Testis (tissue), 3 donors: ENCODE measurements around the gene LIPG. TPM values are rescaled to one million over a fixed set of nuclear protein-coding genes. Genes with fewer than 3 reads are reported as not detected.
A peak's percentile ranks its signal among the peaks of the same experiment; 100 is the strongest.

Experiments
- DNase-seq: peaks from one replicate; pipeline ENCODE4 v3.0.0-alpha.2; 2019
- H3K27ac ChIP-seq, 2 donors: fragments of 200-600 bp; sonication (generic); one replicate each; pipeline ENCODE4 v1.5.1; 2019
- H3K27me3 ChIP-seq: fragments of 200-600 bp; sonication (generic); one replicate; pipeline ENCODE4 v1.5.1; 2019
- H3K36me3 ChIP-seq: fragments of 200-600 bp; sonication (generic); one replicate; pipeline ENCODE4 v1.5.1; 2017; ENCODE audit warnings: low read depth; ENCODE audit errors: missing control alignments
- H3K4me1 ChIP-seq: fragments of 200-600 bp; sonication (generic); one replicate; pipeline ENCODE4 v1.5.1; 2019
- H3K4me3 ChIP-seq, 2 donors: fragments of 200-600 bp; sonication (generic); one replicate each; pipeline ENCODE4 v1.5.1; 2017 to 2019
- H3K9me3 ChIP-seq: fragments of 200-600 bp; sonication (generic); one replicate; pipeline ENCODE4 v1.5.1; 2017
- POLR2A ChIP-seq: fragments of 450-650 bp; IDR thresholded peaks from one replicate; pipeline ENCODE4 v1.6.1; 2017; ENCODE audit warnings: antibody characterized with exemption, mild to moderate bottlenecking, moderate library complexity
- WGBS, 2 donors: methylation state at CpG; one replicate each; pipeline ENCODE4 v1.1.5; 2018; 5-methylcytosine and 5-hydroxymethylcytosine counted together
- intact Hi-C: fragments of 100-400 bp; cut with DNase I; formaldehyde crosslinking; loops from one replicate; pipeline ENCODE4 v1.15.1; 2023; ENCODE audit warnings: low total_unique reads
- polyA plus RNA-seq: library from polyadenylated mRNA; stranded (reverse); fragments of 350-450 nt; fragmentation: Illumina TruSeq; extraction: RNeasy Lipid Tissue Mini Kit (QIAGEN cat#74804); gene quantifications from one replicate; pipeline ENCODE4 v1.2.3, GENCODE V29; 2014; ENCODE audit warnings: low read depth, low replicate concordance; ENCODE audit not compliant: insufficient read depth
- total RNA-seq, 2 donors: library from RNA; depleted of rRNA; stranded (reverse); fragments of >200 nt; gene quantifications; one replicate each; pipeline ENCODE4 v1.2.3, GENCODE V29; 2016
- TF ChIP-seq, protein P1 (sequence below), 3 experiments: fragments of 450-650 bp in 2 of 3; fragments of 200-600 bp in 1 of 3; sonication (generic) in 1 of 3; IDR thresholded peaks; one replicate each; pipeline ENCODE4 v1.5.1; 2016 to 2019; ENCODE audit warnings: antibody characterized with exemption in 3 of 3, mild to moderate bottlenecking in 2 of 3, moderate library complexity in 1 of 3

Gene LIPG
- total and polyA plus RNA-seq, 3 donors from 2014 or later = 25.4 to 48.0 (median 35.2) TPM

DNA sequence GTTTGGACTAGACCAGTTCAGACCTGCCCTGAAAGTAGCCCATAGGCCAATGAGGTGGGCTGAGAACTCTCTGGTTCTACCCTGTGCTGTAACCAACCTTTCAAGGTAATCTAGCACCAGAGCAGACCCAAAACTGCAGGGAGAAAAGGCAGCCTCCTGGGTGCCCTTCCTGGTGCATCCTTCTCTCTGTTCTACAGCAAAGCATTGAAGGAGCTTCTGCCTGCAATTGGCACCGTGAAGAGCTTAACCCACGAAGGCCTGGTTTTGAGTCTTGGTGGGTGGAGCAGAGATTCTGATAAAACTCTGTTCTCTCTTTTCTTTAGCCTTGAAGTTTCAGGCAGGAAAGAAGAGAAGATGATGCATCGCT is 55.5 kb downstream of the LIPG start:
- 52 to 58% methylated on average over 3 of the region's 3 CpGs for WGBS, 2 donors
- intact Hi-C loops = no loop called here
- H3K36me3 ChIP-seq = no peaks in the 10 kb centered on the region
- peak overlapping the region; percentile 66 to 73 for H3K27ac ChIP-seq
- TF ChIP-seq, protein P1, sequence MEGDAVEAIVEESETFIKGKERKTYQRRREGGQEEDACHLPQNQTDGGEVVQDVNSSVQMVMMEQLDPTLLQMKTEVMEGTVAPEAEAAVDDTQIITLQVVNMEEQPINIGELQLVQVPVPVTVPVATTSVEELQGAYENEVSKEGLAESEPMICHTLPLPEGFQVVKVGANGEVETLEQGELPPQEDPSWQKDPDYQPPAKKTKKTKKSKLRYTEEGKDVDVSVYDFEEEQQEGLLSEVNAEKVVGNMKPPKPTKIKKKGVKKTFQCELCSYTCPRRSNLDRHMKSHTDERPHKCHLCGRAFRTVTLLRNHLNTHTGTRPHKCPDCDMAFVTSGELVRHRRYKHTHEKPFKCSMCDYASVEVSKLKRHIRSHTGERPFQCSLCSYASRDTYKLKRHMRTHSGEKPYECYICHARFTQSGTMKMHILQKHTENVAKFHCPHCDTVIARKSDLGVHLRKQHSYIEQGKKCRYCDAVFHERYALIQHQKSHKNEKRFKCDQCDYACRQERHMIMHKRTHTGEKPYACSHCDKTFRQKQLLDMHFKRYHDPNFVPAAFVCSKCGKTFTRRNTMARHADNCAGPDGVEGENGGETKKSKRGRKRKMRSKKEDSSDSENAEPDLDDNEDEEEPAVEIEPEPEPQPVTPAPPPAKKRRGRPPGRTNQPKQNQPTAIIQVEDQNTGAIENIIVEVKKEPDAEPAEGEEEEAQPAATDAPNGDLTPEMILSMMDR (IDR thresholded peaks at IDR 0.05) = no peak
- TF ChIP-seq POLR2A = no peak
- no peak overlapping the region for H3K4me3 ChIP-seq
- H3K4me1 ChIP-seq = peaks cover 41% of the 10 kb centered on the region
- H3K27me3 ChIP-seq = no peaks in the 10 kb centered on the region
- H3K9me3 ChIP-seq = no peaks in the 10 kb centered on the region
- no peak for DNase-seq

DNA sequence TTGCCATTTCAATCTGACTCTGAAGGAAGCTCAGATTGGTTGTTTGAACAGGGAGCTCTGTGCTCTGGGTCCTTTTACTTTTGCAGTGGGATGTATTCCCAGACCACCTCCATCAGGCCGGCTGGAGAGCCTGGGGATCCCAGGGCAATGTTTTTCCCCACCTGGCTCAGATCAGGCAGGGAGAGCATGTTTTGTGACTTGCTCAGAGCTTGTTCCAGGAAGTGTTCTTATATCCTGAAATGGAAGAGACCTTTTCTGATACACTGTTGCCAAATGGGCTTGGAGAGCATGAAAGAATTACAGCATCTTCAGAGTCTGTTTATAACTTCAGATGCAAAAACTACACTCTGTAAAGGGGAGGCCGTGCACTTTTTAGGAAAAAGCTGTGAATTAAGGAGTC is 56.0 kb downstream of the LIPG start:
- 27 to 50% methylated on average over 2 of the region's 2 CpGs for WGBS, 2 donors
- intact Hi-C loops = no loop called here
- H3K4me3 ChIP-seq = no peak overlapping the region

DNA sequence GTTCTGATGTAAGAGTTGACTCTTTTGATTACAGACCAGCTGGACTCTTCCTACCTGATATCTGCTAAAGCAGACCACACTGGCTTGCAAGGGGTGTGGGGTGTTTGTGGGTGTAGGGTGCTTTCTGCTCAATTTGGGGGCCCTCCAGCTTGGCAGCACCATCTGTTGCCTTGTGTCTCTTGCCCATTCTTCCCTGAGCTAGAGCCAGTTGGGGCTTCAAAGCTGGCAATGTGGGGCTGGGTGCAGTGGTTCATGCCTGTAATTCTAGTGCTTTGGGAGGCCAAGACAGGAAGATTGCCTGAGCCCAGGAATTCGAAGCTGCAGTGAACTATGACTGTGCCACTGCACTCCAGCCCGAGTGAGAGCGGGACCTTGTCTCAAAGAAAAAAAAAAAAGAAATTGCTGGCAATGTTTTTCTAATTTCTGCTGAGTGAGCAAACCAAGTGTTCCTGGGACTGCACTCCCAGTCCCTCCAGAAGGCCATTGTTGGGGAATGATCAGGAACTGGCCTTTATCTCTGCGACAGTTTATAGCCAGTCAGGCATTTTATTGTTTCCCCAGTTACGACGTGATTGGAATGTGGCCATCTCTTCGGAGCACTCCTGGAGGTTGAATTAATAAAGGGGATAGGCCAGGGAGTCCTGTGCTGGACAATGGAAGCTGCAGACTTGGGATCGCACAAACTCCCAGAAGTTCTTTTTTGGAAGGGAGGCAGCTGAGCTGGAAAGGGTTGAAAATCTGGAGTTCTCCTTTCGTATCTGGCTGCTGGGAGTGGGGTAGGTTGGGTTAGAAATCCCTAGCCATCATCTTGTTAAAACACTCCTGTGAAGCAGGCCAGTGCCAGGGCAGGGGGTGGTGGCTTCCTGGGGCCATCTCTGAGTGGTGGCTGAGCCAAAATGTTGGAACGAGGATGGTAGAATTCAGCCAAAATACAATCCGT is 57.2 kb downstream of the LIPG start:
- H3K27ac ChIP-seq = peak overlapping the region; percentile 69 to 73
- intact Hi-C loops = no loop called here
- no peaks in the 10 kb centered on the region for H3K36me3 ChIP-seq
- WGBS, 2 donors = 21 to 37% methylated on average over 11 of the region's 11 CpGs
- H3K4me3 ChIP-seq = no peak overlapping the region
- peak; percentile 61 for DNase-seq
- no peaks in the 10 kb centered on the region for H3K27me3 ChIP-seq
- no peaks in the 10 kb centered on the region for H3K9me3 ChIP-seq
- TF ChIP-seq, protein P1 (IDR thresholded peaks at IDR 0.05) = no peak
- TF ChIP-seq POLR2A = no peak
- peaks cover 30% of the 10 kb centered on the region for H3K4me1 ChIP-seq

More for the DNA sequence above, 56.0 kb downstream of the LIPG start:
- Histone ChIP-seq H3K9me3 (no peaks in the 10 kb centered on the region), H3K27me3 (no peaks in the 10 kb centered on the region), H3K4me1 (peaks cover 39% of the 10 kb centered on the region), H3K36me3 (no peaks in the 10 kb centered on the region), H3K27ac (peak overlapping the region; percentile 66 to 73)
- no peak for TF ChIP-seq POLR2A
- TF ChIP-seq, protein P1 (IDR thresholded peaks at IDR 0.05) = no peak
- peak; percentile 65 for DNase-seq

DNA sequence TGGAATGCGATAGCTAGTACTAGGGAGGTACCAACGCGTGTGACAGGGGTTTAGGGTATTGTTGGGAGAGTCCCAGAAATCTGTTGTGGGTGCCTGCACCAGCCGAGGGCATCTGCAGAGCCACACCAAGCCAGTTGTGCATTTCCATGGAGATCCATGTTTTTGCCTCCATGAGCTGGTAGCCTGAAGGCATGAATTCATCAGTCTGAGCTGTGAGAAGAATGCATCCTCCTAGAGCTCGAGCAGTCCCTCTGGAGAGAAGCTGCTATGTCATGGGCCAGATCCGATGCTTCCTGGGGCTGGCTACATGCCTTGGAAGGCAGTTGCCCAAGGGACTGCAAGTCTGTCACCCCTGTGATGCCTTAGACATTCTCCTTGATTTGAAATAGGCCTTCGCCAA is 57.9 kb downstream of the LIPG start:
- Histone ChIP-seq H3K4me3 (no peak overlapping the region), H3K27me3 (no peaks in the 10 kb centered on the region), H3K9me3 (no peaks in the 10 kb centered on the region), H3K4me1 (peaks cover 30% of the 10 kb centered on the region), H3K36me3 (no peaks in the 10 kb centered on the region), H3K27ac (peak overlapping the region; percentile 2 to 73)
- intact Hi-C loops = no loop called here
- 52 to 55% methylated on average over 7 of the region's 7 CpGs for WGBS, 2 donors
- no peak for DNase-seq
- TF ChIP-seq, protein P1 (IDR thresholded peaks at IDR 0.05) = no peak
- TF ChIP-seq POLR2A = no peak
